Peyer's patch (tissue), 4 donors: ENCODE data around the gene LRRC74A. TPM values are rescaled to one million over a fixed set of nuclear protein-coding genes. Genes with fewer than 3 reads are reported as not detected.
A peak's percentile ranks its signal among the peaks of the same experiment; 100 is the strongest.

ENCODE experiments used
- DNase-seq, 3 donors: peaks; one replicate each; pipeline ENCODE4 v3.0.0-alpha.2; 2017 to 2019
- H3K27ac ChIP-seq, 4 donors: fragments of 200-600 bp; sonication (generic); one replicate each; pipeline ENCODE4 v1.5.1; 2016 to 2019
- H3K27me3 ChIP-seq, 2 donors: fragments of 200-600 bp; sonication (generic); one replicate each; pipeline ENCODE4 v1.5.1; 2019
- H3K36me3 ChIP-seq, 3 donors: fragments of 200-600 bp; sonication (generic); one replicate each; pipeline ENCODE4 v1.5.1; 2016 to 2019
- H3K4me1 ChIP-seq, 4 donors: fragments of 200-600 bp; sonication (generic); one replicate each; pipeline ENCODE4 v1.5.1; 2016 to 2019
- H3K4me3 ChIP-seq, 4 donors: fragments of 200-600 bp; sonication (generic); 1 replicate in 3 of 4; 2 replicates in 1 of 4; pipeline ENCODE4 v1.5.1; 2016 to 2019; ENCODE audit warnings: mild to moderate bottlenecking in 1 of 4
- H3K9me3 ChIP-seq, 4 donors: fragments of 200-600 bp; sonication (generic); one replicate each; pipeline ENCODE4 v1.5.1; 2016 to 2019; ENCODE audit warnings: mild to moderate bottlenecking in 1 of 4
- POLR2A ChIP-seq, 2 donors: fragments of 450-650 bp; IDR thresholded peaks; one replicate each; pipeline ENCODE4 v1.5.1; 2017; ENCODE audit warnings: antibody characterized with exemption in 2 of 2, mild to moderate bottlenecking in 2 of 2, moderate library complexity in 2 of 2
- total RNA-seq, 4 donors: library from RNA; depleted of rRNA; stranded (reverse); fragments of >200 nt; gene quantifications; one replicate each; pipeline ENCODE4 v1.1.0, GENCODE V29; 2016
- TF ChIP-seq, protein P1 (sequence below), 6 experiments: fragments of 450-650 bp in 4 of 6; fragments of 200-600 bp in 2 of 6; sonication (generic) in 1 of 6; IDR thresholded peaks; one replicate each; pipeline ENCODE4 v1.5.1; 2017 to 2019; ENCODE audit warnings: antibody characterized with exemption in 6 of 6, mild to moderate bottlenecking in 3 of 6, moderate library complexity in 1 of 6

The LRRC74A gene
- total RNA-seq, 4 donors from 2014 or later, result not detected

DNA sequence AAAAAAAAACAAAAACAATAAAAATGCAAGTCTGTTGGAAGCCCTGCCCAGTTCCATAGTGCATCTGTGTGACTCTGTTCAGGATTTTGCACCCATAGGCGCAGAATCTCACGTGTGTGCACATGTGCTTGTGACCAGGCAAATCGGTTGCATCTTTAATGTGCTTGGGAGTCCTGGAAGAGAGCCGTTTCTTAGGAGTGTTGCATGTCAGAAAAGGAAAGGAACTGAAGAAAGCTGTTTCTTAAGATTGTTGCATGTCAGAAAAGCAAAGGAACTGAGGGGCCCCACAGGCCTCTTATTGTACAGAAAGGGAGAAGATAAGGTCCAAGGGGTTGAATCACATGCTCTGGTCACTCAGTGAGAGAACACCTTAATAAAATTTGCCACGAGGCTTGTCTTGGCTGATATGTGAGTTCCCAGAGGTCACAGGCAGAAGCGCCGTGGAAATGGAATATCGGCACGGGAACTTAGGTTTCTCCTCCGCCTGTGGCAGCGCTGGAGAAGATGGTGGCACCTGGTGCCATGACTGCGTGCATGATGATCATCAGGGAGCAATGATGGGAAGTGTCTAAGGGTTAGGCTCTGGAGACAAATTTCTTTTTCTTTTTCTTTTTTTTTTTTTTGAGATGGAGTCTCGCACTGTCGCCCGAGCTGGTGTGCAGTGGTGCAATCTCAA lies 90.0 kb downstream of the LRRC74A start:
- no peaks in the 10 kb centered on the region for H3K36me3 ChIP-seq
- H3K27me3 ChIP-seq, result no peaks in the 10 kb centered on the region
- H3K4me1 ChIP-seq, result peaks cover 4 to 49% (median 12%) of the 10 kb centered on the region in 4 donors
- DNase-seq, result no peak
- H3K4me3 ChIP-seq, result no peak overlapping the region
- H3K9me3 ChIP-seq, result no peaks in the 10 kb centered on the region
- H3K27ac ChIP-seq, result no peak overlapping the region
- TF ChIP-seq, protein P1, sequence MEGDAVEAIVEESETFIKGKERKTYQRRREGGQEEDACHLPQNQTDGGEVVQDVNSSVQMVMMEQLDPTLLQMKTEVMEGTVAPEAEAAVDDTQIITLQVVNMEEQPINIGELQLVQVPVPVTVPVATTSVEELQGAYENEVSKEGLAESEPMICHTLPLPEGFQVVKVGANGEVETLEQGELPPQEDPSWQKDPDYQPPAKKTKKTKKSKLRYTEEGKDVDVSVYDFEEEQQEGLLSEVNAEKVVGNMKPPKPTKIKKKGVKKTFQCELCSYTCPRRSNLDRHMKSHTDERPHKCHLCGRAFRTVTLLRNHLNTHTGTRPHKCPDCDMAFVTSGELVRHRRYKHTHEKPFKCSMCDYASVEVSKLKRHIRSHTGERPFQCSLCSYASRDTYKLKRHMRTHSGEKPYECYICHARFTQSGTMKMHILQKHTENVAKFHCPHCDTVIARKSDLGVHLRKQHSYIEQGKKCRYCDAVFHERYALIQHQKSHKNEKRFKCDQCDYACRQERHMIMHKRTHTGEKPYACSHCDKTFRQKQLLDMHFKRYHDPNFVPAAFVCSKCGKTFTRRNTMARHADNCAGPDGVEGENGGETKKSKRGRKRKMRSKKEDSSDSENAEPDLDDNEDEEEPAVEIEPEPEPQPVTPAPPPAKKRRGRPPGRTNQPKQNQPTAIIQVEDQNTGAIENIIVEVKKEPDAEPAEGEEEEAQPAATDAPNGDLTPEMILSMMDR (IDR thresholded peaks at IDR 0.05), result no peak
- TF ChIP-seq POLR2A (IDR thresholded peaks at IDR 0.05), result no peak

DNA sequence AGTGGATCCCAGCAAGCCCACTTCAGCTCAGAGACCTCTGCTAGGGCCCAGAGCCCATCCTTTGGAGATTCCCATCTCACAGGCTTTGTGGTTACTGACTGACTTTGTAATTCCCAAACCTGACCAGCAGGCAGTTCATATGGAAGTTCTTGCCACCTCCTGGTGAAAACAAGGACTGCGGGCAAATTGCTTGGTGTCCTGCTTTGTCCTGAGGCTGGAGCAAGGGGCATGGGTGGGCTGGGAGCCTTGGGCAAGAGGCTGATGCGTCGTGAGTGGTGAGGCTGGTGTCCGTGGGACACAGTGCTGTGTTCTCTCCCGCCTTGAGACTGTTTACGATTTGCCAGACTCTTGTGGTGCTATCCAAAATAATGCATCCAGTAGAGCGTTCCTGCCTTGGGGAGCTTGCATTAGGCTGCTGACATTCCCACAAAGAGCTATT lies 91.0 kb downstream of the LRRC74A start:
- no peaks in the 10 kb centered on the region for H3K27me3 ChIP-seq
- no peaks in the 10 kb centered on the region for H3K9me3 ChIP-seq
- H3K36me3 ChIP-seq, result no peaks in the 10 kb centered on the region
- no peak overlapping the region for H3K4me3 ChIP-seq
- peaks cover 4 to 49% (median 12%) of the 10 kb centered on the region in 4 donors for H3K4me1 ChIP-seq
- TF ChIP-seq, protein P1 (IDR thresholded peaks at IDR 0.05), result peak; percentile 16 to 77 (median 54)
- no peak for TF ChIP-seq POLR2A (IDR thresholded peaks at IDR 0.05)
- H3K27ac ChIP-seq, result peak overlapping the region; percentile 53 to 89 (median 72)
- peak; percentile 40 to 76 (median 64) for DNase-seq

DNA sequence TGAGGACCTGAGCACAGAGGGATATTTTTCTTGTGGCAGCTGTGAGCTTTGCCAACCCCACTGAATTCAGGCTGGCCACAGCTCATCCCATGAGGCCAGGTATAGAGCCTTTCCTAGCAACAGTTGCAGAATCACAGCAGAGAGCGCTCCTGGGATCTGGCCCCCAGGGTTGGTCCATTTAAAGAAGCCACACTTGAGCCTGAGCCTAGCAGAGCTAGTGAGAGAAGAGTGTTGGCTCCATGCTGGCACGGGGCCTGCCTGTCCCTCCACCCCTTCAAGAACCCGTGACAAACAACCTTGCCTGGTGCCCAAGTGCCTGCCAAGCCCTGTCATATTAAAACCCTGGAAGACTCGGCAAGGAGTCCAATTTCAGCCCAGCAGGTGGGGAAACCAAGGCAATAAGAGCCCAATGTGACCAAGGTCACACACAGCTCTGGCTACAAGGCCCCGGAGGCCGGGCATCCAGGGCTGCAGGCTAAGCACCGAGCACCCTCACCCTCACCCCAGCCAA lies 91.6 kb downstream of the LRRC74A start:
- no peaks in the 10 kb centered on the region for H3K36me3 ChIP-seq
- TF ChIP-seq, protein P1 (IDR thresholded peaks at IDR 0.05), result no peak
- no peak for TF ChIP-seq POLR2A (IDR thresholded peaks at IDR 0.05)
- no peaks in the 10 kb centered on the region for H3K27me3 ChIP-seq
- H3K9me3 ChIP-seq, result no peaks in the 10 kb centered on the region
- H3K27ac ChIP-seq, result peak overlapping the region; percentile 71 to 89 (median 80)
- no peak overlapping the region for H3K4me3 ChIP-seq
- H3K4me1 ChIP-seq, result peaks cover 4 to 49% (median 12%) of the 10 kb centered on the region in 4 donors
- peak in 1 of 3 donors; percentile 53 for DNase-seq

DNA sequence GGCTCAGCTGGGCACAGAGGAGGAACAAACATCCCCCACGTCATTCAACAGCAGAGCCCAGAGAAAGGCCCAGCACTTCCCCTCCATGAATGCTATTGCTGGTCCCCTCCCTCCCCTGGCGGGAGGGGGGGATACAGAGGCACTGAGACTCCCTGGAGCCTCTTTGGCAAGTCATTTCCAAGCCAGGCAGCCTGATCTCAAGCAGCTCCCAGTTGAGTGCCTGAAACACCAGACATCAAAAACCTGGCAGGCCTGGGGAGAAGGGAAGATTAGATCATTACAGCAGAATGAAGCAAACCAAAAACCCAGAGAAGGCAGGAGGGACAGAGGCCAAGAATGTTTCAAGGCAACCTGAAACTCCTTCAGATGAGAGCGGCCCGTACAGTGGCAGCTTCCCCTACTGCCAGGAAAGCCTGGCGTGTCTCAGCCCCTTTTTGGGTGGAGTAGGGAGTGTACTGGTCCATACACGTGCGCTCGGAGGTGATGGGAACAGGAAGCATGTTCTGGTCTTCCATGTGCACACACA lies 92.1 kb downstream of the LRRC74A start:
- Histone ChIP-seq H3K27me3 (no peaks in the 10 kb centered on the region), H3K27ac (peak overlapping the region; percentile 71 to 89 (median 80)), H3K4me1 (peaks cover 4 to 46% (median 11%) of the 10 kb centered on the region in 4 donors), H3K36me3 (no peaks in the 10 kb centered on the region), H3K9me3 (no peaks in the 10 kb centered on the region), H3K4me3 (no peak overlapping the region)
- peak in 1 of 3 donors; percentile 55 for DNase-seq
- no peak for TF ChIP-seq POLR2A (IDR thresholded peaks at IDR 0.05)
- TF ChIP-seq, protein P1 (IDR thresholded peaks at IDR 0.05), result no peak

DNA sequence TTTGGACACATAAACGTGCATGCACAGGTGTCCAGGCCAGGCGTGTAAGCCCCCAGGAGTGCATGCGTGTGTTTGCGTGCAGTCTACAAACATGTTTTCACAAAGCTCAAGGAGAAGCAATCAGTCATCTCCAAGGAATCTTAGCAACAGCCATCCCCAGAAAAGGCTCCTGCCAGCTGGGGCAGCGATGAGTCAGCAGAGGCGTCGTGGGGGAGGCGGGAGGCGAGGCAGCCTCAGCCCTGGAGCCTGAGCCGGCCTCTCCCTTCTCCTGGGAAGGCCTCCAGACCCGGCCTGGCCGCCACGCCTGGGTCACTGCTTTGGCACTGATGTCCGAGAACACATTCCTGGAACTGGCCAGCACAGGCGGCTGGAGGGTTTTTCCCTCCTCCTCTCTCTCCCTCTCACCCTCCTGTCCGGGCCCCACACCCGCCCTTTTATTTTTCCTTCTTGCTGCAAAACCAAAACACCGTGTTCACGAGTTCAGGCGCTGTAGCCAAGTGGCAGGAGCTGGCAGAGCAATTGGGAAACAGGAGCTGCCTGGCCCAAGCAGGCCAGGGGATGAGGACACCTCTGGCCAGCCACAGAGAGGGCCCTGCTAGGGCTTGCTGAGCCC lies 92.7 kb downstream of the LRRC74A start:
- peaks cover 0 to 43% (median 8%) of the 10 kb centered on the region in 4 donors for H3K4me1 ChIP-seq
- no peak for TF ChIP-seq POLR2A (IDR thresholded peaks at IDR 0.05)
- TF ChIP-seq, protein P1 (IDR thresholded peaks at IDR 0.05), result no peak

More for the DNA sequence above, 92.7 kb downstream of the LRRC74A start:
- no peaks in the 10 kb centered on the region for H3K9me3 ChIP-seq
- no peaks in the 10 kb centered on the region for H3K27me3 ChIP-seq
- no peak overlapping the region for H3K4me3 ChIP-seq
- H3K36me3 ChIP-seq, result no peaks in the 10 kb centered on the region
- DNase-seq, result peak; percentile 39 to 88 (median 86)
- H3K27ac ChIP-seq, result peak overlapping the region; percentile 71 to 89 (median 80)

Other genes with a start within 250 kb of the LRRC74A start
- gene VASH1, start 64.9 kb upstream of the LRRC74A start, total RNA-seq, result 10 to 100 TPM in 1 of 4 donors, 1 to 10 TPM in 3; 1.6 to 33.0 (median 3.2) TPM
- gene ANGEL1, start 13.5 kb upstream of the LRRC74A start, total RNA-seq, result 10 to 100 TPM in 3 of 4 donors, 1 to 10 TPM in 1; 9.8 to 15.7 (median 13.0) TPM
- gene IRF2BPL, start 202.3 kb downstream of the LRRC74A start, total RNA-seq, result 10 to 100 TPM; 10.3 to 20.6 (median 16.4) TPM